Ecto neural progenitor cell (in vitro differentiated cells): Measurements from ENCODE around the gene DNER.
"Not testable (repeated sequence)": the region's sequence is repeated elsewhere in the genome, so short reads cannot be mapped to it uniquely, and the experiment has no call there.

ENCODE experiments used
- DNase-seq: peaks from one replicate; pipeline ENCODE4 v3.0.0-alpha.2; 2018; ENCODE audit warnings: low spot score

Gene DNER

DNA sequence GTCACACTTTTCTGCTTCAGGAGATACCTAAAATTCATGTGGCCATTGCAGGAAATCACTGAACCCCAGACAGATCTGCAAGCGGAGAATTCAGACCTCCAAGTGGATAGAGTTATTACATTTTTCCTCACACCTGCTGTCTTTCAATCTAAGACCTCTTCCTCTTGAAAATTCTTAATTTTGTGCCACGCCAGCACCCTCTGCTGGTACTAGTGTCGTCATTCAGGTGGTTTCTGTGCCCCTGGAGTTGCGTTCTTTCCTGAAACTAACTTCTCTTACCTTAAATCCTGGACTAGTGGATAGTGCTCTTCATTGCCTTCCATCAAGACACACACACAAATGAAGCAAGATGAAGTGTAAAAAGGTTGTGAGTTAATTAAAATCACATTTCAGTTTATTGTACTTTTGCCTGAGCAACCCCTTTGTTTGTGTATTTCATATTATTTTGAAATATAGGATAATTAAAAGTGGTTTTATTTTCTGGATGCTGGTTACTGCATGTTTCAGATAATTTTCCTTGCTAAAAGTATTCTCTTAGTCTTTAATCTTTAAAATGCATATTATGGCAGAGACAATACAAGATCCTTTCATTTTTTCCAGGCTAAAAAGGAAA is 1.6 kb upstream of the DNER start:
- peak; percentile 48 for DNase-seq

- peak; percentile 86 for DNase-seq
These were observed 584 bp upstream of the DNER start for GRCh38 chr2:229714736-229715541.

- DNase-seq, result peak; percentile 73
These were observed 830 bp downstream of the DNER start for GRCh38 chr2:229713371-229714079.

DNA sequence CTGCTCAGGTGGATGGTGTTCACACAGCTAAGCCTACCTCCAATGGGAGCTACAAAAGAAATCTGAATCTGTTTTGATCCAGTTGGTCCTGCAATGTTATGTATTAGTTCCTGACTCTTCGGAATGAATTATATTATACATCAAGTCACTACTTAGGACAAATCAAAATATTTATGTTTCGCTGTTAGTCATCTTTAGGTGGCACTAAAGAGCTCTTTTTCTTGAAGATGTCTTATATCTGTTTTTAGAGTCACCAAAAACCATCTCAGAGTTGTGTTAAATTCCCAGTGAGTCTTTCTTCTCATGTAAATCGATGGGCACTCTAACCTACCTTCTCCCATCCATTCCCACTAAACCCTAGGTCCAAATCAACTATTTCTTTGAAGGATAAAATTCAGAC is 2.2 kb downstream of the DNER start:
- no peak for DNase-seq

- no peak for DNase-seq
These were observed 6.0 kb downstream of the DNER start for GRCh38 chr2:229708335-229708734.

GRCh38 chr2:229703909-229704630 is 10.3 kb downstream of the DNER start:
- no peak for DNase-seq

DNA sequence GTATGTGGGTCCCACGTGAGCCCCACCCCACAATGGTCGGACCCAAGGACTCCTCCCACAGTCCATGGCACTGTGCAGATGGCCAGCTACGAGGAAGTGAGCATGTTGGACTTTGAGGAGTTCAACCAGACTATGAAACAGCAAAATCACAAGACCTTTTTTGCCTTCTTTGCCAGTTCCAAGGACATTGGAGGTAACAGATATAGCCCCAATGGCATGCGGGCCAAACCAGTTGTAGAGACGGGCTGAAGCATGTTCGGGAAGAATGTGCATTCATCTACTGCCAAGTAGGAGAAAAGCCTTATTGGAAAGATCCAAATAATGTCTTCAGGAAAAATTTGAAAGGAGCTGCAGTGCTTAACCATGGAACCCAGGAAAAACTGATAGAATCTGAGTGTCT is 12.6 kb downstream of the DNER start:
- DNase-seq, result no peak

DNA sequence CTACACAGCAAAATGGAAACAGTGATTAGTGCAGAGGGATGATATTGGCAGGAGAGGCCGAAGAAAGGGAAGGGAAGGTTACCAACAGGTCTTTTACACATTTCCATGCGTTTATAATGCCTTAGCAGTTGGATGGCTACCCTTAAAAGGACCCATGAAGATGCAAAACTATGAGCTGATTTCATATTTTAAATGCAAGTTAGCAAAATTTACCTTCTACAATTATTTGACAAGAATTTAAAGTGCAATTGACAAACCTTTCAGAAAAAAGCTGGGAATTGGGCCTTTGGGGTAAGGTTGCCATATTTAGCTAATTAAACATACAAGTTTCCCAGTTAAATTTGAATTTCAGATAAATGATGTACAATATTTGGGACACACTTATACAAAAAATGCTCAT is 13.3 kb downstream of the DNER start:
- no peak for DNase-seq

DNA sequence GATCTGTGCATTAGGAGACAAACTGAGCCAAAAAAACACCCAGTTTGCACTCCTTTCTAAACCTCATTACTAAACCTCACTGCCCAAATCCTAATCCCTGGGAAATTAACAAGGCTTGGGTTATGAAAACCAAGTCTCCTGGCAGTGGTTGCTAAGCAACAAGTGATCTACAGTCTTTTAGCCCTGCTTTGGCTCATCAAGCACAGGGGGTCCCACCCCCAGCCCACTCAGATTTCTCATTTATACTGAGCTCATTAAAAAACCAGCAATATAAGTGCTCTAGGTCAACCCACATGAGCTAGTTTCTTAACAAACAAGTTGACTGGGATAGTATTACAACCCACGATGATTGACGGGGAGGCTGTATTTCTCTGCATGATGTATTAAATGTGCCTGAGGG is 18.4 kb downstream of the DNER start:
- DNase-seq, result no peak

- not testable (repeated sequence) for DNase-seq
These were observed 20.5 kb downstream of the DNER start for GRCh38 chr2:229693845-229694244.

DNA sequence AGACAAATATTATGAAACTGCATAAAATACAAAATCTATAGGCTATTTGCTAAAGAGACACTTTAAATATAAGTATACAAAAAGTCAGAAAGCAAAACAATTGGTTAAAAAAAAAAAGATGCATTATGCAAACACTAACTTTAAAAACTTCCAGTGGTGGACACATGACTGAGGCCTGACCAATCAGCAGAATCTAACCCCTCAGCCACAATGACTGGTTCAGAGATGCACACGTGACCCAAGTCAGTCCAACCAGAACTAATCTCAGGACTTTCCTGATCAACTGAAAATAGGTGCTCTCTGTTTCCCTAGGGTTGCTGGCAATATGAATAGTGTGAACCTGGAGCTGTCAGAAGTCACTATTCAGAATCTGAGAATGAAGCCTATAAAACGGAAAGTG is 22.7 kb downstream of the DNER start:
- no peak for DNase-seq

GRCh38 chr2:229689307-229689839 is 25.0 kb downstream of the DNER start:
- DNase-seq, result no peak

DNA sequence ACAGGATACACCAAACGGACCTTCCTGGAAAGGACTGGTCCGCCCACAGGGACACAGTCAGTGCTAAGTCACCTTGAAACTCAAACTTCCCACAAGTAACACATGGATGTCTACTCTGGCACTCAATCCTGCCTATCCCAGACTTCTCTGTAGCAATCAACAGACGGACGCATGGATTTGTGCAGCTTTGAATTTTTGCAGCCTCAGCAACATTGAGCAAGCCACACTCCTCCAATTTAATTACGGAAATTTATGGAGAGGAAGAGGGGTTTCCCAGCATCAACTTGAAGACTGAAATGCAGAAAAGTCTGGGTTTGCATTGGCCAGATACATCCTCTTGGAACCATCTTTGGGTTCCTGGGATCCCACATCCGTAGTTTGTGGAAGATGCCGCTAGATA is 26.2 kb downstream of the DNER start:
- no peak for DNase-seq

GRCh38 chr2:229686122-229686919 is 28.0 kb downstream of the DNER start:
- DNase-seq, result no peak

- no peak for DNase-seq
These were observed 29.3 kb downstream of the DNER start for GRCh38 chr2:229684942-229685562.

DNA sequence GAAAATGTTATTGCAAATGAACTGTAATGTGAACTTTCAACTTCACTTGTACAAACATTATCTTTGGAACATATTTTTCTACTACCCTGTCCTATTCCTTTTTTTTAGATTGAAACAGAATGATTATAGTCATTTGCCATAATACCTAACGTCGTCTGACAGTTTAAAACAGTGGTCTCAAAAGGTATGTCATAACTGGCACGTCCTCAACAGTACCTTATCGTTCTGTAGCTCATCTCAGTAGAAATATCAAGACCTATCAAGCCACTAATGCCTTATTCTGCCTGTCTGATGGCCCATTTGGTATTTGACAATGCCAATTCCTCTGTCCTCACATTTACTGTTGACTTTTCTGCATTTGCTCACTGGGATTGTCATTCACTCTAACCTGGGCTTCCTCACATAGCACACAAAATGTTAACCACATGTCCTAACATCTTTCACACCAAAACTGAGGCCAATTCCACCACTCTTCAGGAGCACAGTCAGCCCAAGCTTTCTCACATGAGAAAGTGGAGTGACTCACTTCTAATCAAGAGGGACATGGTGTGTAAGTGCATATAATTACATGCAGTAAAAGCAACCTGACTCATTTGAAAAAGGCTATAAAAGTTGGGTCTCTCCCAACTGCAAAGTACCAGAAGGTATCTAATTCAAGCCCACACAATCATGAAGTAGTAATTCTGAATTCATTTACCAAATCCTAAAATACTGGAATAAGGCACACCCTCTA is 34.8 kb downstream of the DNER start:
- no peak for DNase-seq

- DNase-seq, result no peak
These were observed 38.8 kb downstream of the DNER start for GRCh38 chr2:229675569-229675968.

DNA sequence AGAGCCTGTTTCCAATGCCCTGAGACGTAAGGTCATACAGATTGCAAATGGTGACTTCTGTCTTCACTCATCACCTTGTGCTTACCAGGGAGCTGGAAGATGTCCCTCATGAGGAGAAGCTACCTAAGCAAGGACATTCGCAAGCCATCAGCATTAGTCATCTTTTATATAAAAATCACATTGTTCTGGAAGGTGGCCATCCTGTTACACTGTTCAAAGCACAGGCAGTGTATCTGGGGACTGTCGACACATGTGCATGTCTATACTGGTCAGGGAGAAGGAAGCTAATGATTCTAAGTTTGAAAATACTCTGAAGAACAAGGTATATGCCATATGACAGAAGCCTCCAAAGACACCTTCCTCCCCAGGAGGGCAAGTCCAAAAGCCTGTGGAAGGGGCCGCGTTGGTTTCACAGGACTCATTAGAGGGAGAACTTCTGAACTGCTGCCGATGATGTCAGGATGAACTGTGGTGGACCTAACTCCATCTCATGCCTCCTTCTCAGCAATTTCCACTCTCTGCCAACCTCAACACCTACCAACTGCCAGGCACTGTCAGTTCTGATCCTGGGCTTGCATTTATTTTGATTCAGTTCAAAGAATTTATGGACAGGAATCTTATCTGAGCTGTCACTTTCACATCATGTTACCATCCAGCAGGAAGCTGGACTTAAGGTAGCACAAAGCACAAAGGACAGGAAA is 39.4 kb downstream of the DNER start:
- DNase-seq, result no peak

GRCh38 chr2:229673676-229674075 is 40.7 kb downstream of the DNER start:
- no peak for DNase-seq

DNA sequence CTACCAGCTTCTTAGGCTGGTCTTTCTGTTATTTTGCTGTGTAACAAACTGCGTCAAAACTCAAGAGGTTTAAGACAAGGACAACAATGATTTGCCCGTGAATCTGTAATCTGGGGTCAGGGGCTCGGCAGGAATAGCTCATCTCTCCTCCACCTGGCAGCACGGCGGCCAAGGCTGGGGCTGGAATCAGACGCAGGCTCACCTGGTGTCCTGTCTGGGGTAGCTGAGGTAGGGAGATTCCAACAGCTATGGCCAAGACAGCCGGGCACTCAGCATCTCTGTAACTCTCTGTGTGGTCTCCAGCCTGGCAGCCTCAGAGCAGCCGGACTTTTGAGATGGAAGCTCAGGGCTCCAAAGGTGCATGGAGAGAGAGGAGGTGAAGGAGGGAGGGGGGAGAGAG is 42.3 kb downstream of the DNER start:
- no peak for DNase-seq
